Measurements from ENCODE around the gene RASD1.

- TF ChIP-seq POLR2A (IDR thresholded peaks at IDR 0.05) (no peak), CTCF (IDR thresholded peaks at IDR 0.05) (no peak)
Measured at GRCh38 chr17:17492085-17492484, 4.1 kb downstream of the RASD1 start.
